K562 (cell line): ENCODE results near the gene MEIOB. TPM values are rescaled to one million over a fixed set of nuclear protein-coding genes. Genes with fewer than 3 reads are reported as not detected.

Source experiments
- FOS ChIP-seq: IDR thresholded peaks from 3 replicates; pipeline ENCODE4 v1.6.1; 2011; ENCODE audit not compliant: insufficient read length; ENCODE audit errors: extremely low read depth
- FOSL1 ChIP-seq: fragments of 200-800 bp; sonication (Bioruptor generic); conservative IDR thresholded peaks from 2 replicates; pipeline ENCODE4 v1.6.1; 2016; ENCODE audit warnings: missing genetic modification characterization, missing compliant biosample characterization
- FOXK2 ChIP-seq, 2 experiments: fragments of 450-650 bp; IDR thresholded peaks in 1 of 2; conservative IDR thresholded peaks in 1 of 2; 2 replicates each; pipeline ENCODE4 v1.6.1; 2016; ENCODE audit warnings: low read depth in 2 of 2, mild to moderate bottlenecking in 1 of 2
- GATAD2A ChIP-seq: fragments of 450-650 bp; IDR thresholded peaks from 2 replicates; pipeline ENCODE4 v1.6.1; 2017
- HDAC2 ChIP-seq: fragments of 450-650 bp; IDR thresholded peaks from 2 replicates; pipeline ENCODE4 v1.6.1; 2016; ENCODE audit warnings: mild to moderate bottlenecking
- HDAC3 ChIP-seq: fragments of 450-650 bp; IDR thresholded peaks from 2 replicates; pipeline ENCODE4 v1.6.1; 2018; ENCODE audit warnings: borderline replicate concordance, mild to moderate bottlenecking, moderate library complexity; ENCODE audit not compliant: partially characterized antibody
- HIVEP1 ChIP-seq: fragments of 250-450 bp; sonication (Bioruptor Pico); IDR thresholded peaks from 2 replicates; pipeline ENCODE4 v1.4.0; 2020; ENCODE audit warnings: mild to moderate bottlenecking
- HMGN3 ChIP-seq: IDR thresholded peaks from 2 replicates; pipeline ENCODE4 v1.6.1; 2011; ENCODE audit warnings: borderline replicate concordance, low read depth, mild to moderate bottlenecking, mixed read lengths, low read length; ENCODE audit not compliant: insufficient read length; ENCODE audit errors: extremely low read depth
- IRF2 ChIP-seq: sonication (generic); formaldehyde crosslinking; IDR thresholded peaks from 2 replicates; pipeline ENCODE4 v1.8.1; 2022; ENCODE audit warnings: mild to moderate bottlenecking, missing genetic modification reagents
- MAFF ChIP-seq: IDR thresholded peaks from 2 replicates; pipeline ENCODE4 v1.6.1; 2012; ENCODE audit warnings: low read length, improper control_type of control experiment
- MBD2 ChIP-seq: sonication (generic); IDR thresholded peaks from 2 replicates; pipeline ENCODE4 v1.6.1; 2016; ENCODE audit warnings: low read depth, borderline replicate concordance
- MIER1 ChIP-seq: fragments of 450-650 bp; IDR thresholded peaks from 2 replicates; pipeline ENCODE4 v1.6.1; 2016; ENCODE audit warnings: antibody characterized with exemption, mild to moderate bottlenecking, low read depth
- OTX1 ChIP-seq: fragments of 450-650 bp; formaldehyde crosslinking; IDR thresholded peaks from 2 replicates; pipeline ENCODE4 v1.4.0; 2022; ENCODE audit warnings: mild to moderate bottlenecking
- PCBP1 ChIP-seq: fragments of 200-400 bp; formaldehyde crosslinking; IDR thresholded peaks from 2 replicates; pipeline ENCODE4 v1.6.1; 2018; ENCODE audit warnings: mild to moderate bottlenecking, low read depth, low read length; ENCODE audit not compliant: poor library complexity, severe bottlenecking
- PHF21A ChIP-seq: fragments of 450-650 bp; IDR thresholded peaks from 2 replicates; pipeline ENCODE4 v1.6.1; 2017; ENCODE audit warnings: low read depth, borderline replicate concordance
- PHF8 ChIP-seq: fragments of 200-600 bp; sonication (generic); IDR thresholded peaks from 2 replicates; pipeline ENCODE4 v1.6.1; 2012; ENCODE audit warnings: mixed run types, mild to moderate bottlenecking, inconsistent platforms, low read length, moderate library complexity, borderline replicate concordance
- RB1 ChIP-seq: fragments of 450-650 bp; IDR thresholded peaks from 2 replicates; pipeline ENCODE4 v1.6.1; 2017; ENCODE audit warnings: low read depth, mild to moderate bottlenecking
- RCOR1 ChIP-seq, 2 experiments: IDR thresholded peaks; 2 replicates each; pipeline ENCODE4 v1.6.1; 2012; ENCODE audit warnings: low read depth in 2 of 2, low read length in 2 of 2, borderline replicate concordance in 1 of 2, improper control_type of control experiment in 1 of 2
- SMARCE1 ChIP-seq: fragments of 450-650 bp; IDR thresholded peaks from 2 replicates; pipeline ENCODE4 v1.7.1; 2016; ENCODE audit warnings: mild to moderate bottlenecking
- SOX6 ChIP-seq: fragments of 450-650 bp; IDR thresholded peaks from 2 replicates; pipeline ENCODE4 v1.6.1; 2014; ENCODE audit warnings: mild to moderate bottlenecking
- STAT5B ChIP-seq: fragments of 250-450 bp; sonication (Bioruptor Pico); IDR thresholded peaks from 2 replicates; pipeline ENCODE4 v1.8.0; 2021; ENCODE audit warnings: mild to moderate bottlenecking, inconsistent platforms
- TFAM ChIP-seq: fragments of 250-450 bp; sonication (Bioruptor Pico); conservative IDR thresholded peaks from 2 replicates; pipeline ENCODE4 v1.5.0; 2021; ENCODE audit warnings: mild to moderate bottlenecking, moderate library complexity
- ZNF12 ChIP-seq: sonication (generic); formaldehyde crosslinking; IDR thresholded peaks from 2 replicates; pipeline ENCODE4 v1.4.0; 2020; ENCODE audit warnings: mild to moderate bottlenecking, missing genetic modification reagents
- ZNF561 ChIP-seq: fragments of 450-650 bp; formaldehyde crosslinking; conservative IDR thresholded peaks from 2 replicates; pipeline ENCODE4 v1.4.0; 2020; ENCODE audit warnings: mild to moderate bottlenecking, moderate library complexity
- ZNF707 ChIP-seq: fragments of 250-450 bp; sonication (Bioruptor Pico); conservative IDR thresholded peaks from 2 replicates; pipeline ENCODE4 v1.8.0; 2022; ENCODE audit warnings: inconsistent platforms, mild to moderate bottlenecking, moderate library complexity
- polyA plus RNA-seq, 8 experiments: library from polyadenylated mRNA; depleted of rRNA in 4 of 8; stranded (reverse) in 5 of 8; unstranded in 3 of 8; fragments of >200 nt; fragmentation: Nextera tagmentation in 2 of 8; fragmentation: Illumina TruSeq in 1 of 8; extraction: Ambion mirVana in 2 of 8; extraction: Trizol in 1 of 8; gene quantifications; 2 replicates each; pipeline versions ENCODE4 v1.2.1 to v1.2.3, GENCODE V29; 2011 to 2014; ENCODE audit warnings: inconsistent platforms in 1 of 8, missing spikeins in 1 of 8
- total RNA-seq, 7 experiments: library from RNA; depleted of rRNA in 6 of 7; stranded (reverse); fragments of >200 nt in 6 of 7; fragmentation: Illumina TruSeq in 2 of 7; extraction: Trizol in 2 of 7; gene quantifications; 2 replicates each; pipeline versions ENCODE4 v1.2.1 to v1.2.3, GENCODE V29; 2011 to 2021; ENCODE audit warnings: low replicate concordance in 1 of 7
- TF ChIP-seq, protein P1 (sequence below): fragments of 250-450 bp; sonication (Bioruptor Pico); IDR thresholded peaks from 2 replicates; pipeline ENCODE4 v1.8.0; 2021; ENCODE audit warnings: moderate library complexity, mild to moderate bottlenecking, inconsistent platforms
- TF ChIP-seq, protein P2 (sequence below): sonication (generic); formaldehyde crosslinking; IDR thresholded peaks from 2 replicates; pipeline ENCODE4 v1.5.0; 2020; ENCODE audit warnings: missing genetic modification reagents
- TF ChIP-seq, protein P3 (sequence below): sonication (generic); formaldehyde crosslinking; IDR thresholded peaks from 2 replicates; pipeline ENCODE4 v1.8.0; 2022; ENCODE audit warnings: mild to moderate bottlenecking, low read depth, missing genetic modification reagents

MEIOB gene
- total and polyA plus RNA-seq, 9 of the 15 experiments (the other 6 are each of a cell fraction or from before 2014, with no cell fraction given) = 25.4 to 203 (median 97.6) TPM

DNA sequence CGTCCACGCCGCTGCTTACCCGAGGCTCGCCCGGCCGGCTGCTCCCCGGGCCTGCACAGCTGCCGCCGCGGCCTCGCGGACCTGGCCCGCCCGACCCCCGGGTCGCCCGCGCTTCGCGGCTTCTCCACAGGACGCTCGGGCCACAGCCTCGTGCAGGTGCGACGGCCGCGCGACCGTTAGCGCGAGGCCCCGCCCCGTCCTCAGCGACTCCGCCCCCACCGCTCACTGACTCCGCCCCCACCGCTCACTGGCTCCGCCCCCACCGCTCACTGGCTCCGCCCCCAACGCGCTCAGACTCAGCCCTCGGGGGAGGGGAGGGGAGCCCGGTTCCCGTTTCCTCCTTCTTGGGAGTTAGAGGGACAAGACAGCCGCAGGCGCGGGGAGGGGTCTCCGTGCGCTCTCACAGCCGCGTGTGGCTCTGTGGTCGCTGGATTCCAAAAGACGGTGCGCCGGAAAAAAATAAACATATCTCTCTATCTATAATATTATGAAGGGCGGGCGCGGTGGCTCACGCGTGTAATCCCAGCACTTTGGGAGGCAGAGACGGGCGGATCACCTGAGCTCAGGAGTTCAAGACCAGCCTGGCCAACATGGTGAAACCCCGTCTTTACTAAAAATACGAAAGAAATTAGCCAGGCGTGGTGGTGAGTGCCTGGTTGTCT, at the start of gene MEIOB (continued):
- TF ChIP-seq STAT5B = no peak
- no peak for TF ChIP-seq GATAD2A
- TF ChIP-seq RB1 = peak; percentile 81
- no peak for TF ChIP-seq HIVEP1 (CRISPR knock-in tag)
- no peak for TF ChIP-seq TFAM (CRISPR knock-in tag)
- no peak for TF ChIP-seq IRF2 (CRISPR knock-in tag)
- no peak for TF ChIP-seq FOSL1
- no peak for TF ChIP-seq SOX6
- TF ChIP-seq HMGN3 = no peak
- TF ChIP-seq, protein P1, sequence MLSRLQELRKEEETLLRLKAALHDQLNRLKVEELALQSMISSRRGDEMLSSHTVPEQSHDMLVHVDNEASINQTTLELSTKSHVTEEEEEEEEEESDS (CRISPR knock-in tag) = no peak
- TF ChIP-seq SMARCE1 = peak; percentile 68; the same call in 1 of the 2 replicates
- no peak for TF ChIP-seq FOS
- no peak for TF ChIP-seq MBD2
- no peak for TF ChIP-seq ZNF561 (CRISPR knock-in tag)
- no peak for TF ChIP-seq RCOR1 (IDR thresholded peaks at IDR 0.05; ENCODE audit: borderline replicate concordance in 1 of 2, low read depth in 2 of 2, low read length in 2 of 2)
- TF ChIP-seq, protein P2, sequence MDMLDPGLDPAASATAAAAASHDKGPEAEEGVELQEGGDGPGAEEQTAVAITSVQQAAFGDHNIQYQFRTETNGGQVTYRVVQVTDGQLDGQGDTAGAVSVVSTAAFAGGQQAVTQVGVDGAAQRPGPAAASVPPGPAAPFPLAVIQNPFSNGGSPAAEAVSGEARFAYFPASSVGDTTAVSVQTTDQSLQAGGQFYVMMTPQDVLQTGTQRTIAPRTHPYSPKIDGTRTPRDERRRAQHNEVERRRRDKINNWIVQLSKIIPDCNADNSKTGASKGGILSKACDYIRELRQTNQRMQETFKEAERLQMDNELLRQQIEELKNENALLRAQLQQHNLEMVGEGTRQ = no peak
- TF ChIP-seq MIER1 = no peak
- TF ChIP-seq HDAC2 = peak; percentile 68; the same call in 1 of the 2 replicates
- TF ChIP-seq PHF8 = peak; percentile 65; the same call in 1 of the 2 replicates
- TF ChIP-seq PCBP1 = no peak
- no peak for TF ChIP-seq PHF21A
- TF ChIP-seq OTX1 (CRISPR knock-in tag) = no peak
- TF ChIP-seq, protein P3, sequence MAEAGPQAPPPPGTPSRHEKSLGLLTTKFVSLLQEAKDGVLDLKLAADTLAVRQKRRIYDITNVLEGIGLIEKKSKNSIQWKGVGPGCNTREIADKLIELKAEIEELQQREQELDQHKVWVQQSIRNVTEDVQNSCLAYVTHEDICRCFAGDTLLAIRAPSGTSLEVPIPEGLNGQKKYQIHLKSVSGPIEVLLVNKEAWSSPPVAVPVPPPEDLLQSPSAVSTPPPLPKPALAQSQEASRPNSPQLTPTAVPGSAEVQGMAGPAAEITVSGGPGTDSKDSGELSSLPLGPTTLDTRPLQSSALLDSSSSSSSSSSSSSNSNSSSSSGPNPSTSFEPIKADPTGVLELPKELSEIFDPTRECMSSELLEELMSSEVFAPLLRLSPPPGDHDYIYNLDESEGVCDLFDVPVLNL (CRISPR knock-in tag) = no peak
- no peak for TF ChIP-seq MAFF
- no peak for TF ChIP-seq HDAC3
- no peak for TF ChIP-seq ZNF12 (CRISPR knock-in tag)
- peak in 1 of 2 experiments; percentile 39; a peak in 1 of 4 replicates for TF ChIP-seq FOXK2 (conservative IDR thresholded peaks at IDR 0.05 in 1 of 2, IDR thresholded peaks at IDR 0.05 in 1 of 2; ENCODE audit: low read depth in 2 of 2)
- TF ChIP-seq ZNF707 (CRISPR knock-in tag) = no peak
